HG02840 (cell line): Measurements from ENCODE around the gene CFAP99.

Source experiments
- ATAC-seq: cut with Tn5 transposase; IDR thresholded peaks from one replicate; pipeline ENCODE4 v1.9.1; 2021; ENCODE audit warnings: mild to moderate bottlenecking, moderate library complexity, moderate number of reproducible peaks; ENCODE audit not compliant: unreplicated experiment, low FRiP score

Gene CFAP99

DNA sequence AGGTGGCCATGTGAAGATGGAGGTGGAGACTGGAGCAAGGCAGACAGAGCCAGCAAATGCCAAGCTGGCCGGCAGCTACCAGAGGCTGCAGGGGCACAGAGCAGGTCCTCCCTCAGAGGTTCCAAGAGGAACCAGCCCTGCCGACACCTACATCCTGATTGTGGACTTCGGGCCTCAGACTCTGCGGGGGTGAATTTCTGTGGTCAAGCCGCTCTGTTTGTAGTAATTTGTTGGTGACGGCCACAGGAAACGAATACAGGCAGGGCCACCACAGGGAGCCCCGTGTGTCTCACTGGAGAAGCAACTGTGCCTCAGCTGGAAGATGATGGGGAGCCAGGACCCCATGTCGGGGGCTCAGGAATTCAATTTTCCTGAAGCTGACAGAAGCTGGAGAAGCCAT, 28.6 kb upstream of the CFAP99 start:
- no peak for ATAC-seq

DNA sequence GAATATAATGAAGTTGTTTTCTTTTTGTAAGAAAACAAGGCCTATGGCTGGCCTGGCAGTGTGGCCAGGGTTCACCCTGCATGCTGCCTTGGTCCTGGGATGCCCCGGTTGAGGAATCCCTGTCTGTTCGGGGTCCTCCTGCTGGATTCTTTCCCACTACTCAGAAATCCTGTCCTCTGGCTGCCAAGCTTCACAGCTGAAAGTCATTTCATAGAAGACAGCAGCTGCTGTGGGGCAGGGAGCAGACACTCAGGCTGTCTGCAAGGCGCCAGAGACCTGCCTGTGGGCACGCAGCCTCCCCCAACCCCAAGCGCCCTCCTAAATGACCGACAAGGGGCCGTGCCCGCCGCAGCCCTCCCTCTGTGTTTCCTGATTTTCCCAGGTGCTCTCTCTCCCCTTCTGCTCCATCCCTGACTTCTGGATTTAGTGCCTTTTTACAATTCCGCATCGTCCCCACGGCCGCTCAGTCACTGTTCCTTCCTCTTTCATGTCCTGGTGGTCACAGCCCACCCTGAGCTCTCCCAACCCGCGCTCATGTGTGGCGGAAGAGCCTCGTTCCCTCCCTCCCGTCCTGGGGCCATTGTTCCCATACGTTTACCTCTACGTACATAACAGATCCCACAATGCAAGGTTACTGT, 27.9 kb upstream of the CFAP99 start:
- ATAC-seq: no peak

DNA sequence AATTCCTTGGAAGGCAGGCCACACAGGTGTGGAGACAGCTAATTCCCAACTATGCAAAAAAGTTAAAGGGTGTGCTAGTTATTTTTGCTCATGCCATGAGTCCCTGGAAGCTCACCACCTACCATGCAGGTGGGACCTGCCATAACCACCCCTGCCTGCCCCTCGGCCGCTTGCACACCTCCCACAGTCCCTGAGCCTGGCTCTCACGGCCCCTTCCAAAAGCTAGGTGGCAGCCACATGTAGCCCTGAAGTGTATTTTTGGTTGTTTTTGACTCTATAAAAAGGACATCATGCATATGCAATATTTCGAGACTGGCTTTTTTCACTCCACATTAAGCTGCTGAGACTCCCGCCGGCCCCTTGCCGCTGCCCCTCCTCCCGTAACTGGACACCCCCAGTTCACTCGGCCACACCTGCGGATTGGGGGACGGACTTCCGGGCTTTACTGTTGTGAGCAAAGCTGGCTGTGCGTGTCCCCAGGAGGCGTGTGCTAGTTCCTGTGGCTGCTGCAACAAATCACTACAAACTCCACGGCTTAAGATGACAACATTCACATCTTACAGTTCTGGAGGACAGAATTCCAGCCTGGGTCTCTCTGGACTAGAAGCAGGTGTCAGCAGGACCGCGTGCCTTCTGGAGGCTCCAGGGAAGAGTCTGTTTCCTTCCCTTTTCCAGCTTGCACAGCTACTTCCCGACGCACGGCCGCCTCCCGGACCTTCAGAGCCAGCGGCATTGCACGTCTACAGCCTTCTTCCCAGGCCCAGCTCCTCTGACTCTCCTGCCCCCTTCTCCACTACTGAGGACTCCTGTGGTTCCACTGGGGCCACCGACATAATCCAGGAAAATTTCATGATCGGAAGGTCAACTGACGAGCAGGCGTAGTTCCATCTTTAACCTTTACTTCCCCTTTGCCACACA, 25.1 kb upstream of the CFAP99 start:
- ATAC-seq: no peak

- ATAC-seq: no peak
Observed at GRCh38 chr4:2394528-2394927, 24.2 kb upstream of the CFAP99 start.

- ATAC-seq: no peak
Observed at GRCh38 chr4:2395038-2395437, 23.7 kb upstream of the CFAP99 start.

GRCh38 chr4:2395584-2395983, 23.2 kb upstream of the CFAP99 start:
- ATAC-seq: no peak

DNA sequence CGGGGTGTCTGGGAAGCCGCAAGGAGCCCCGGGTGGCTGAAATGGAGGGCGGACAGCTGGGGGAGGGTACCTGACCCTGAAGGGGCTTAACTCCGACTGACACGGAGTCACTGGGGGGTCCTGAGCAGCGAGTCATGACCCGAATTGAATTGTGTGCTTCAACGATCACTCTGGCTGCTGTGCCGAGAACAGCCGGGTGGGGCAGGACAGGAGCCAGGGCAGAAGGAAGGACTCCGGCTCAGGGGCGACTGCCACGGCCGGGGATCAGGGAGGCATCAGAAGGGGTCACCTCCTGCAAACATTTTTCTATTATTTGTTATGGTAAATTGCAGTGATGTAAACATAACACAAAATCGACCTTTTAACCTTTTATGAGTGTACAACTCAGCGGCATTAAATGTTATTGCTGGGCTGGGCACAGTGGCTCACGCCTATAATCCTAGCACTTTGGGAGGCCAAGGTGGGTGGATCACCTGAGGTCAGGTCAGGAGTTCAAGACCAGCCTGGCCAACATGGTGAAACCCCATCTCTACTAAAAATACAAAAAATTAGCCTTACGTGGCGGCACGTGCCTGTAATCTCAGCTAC, 21.9 kb upstream of the CFAP99 start:
- no peak for ATAC-seq

GRCh38 chr4:2397596-2398379, 21.0 kb upstream of the CFAP99 start:
- no peak for ATAC-seq

DNA sequence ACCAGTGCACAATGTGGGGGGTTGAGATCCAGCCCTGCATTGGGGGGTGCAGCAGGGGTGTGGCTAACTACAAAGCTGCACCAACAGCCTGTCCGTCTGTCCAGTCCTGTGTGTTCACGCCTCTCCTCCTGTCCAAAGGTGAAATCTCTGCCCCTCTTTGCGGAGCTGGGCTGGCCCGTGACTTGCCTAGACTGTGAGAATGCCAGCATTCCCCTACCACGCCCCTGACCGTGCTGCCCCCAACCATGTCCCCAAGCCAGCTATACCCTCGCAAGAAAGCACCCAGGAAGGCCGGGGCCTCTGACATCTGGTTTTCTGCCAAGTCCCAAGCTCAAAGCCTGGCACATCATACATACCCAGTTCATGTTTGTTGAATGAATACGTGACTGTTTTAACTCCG, 19.5 kb upstream of the CFAP99 start:
- no peak for ATAC-seq

DNA sequence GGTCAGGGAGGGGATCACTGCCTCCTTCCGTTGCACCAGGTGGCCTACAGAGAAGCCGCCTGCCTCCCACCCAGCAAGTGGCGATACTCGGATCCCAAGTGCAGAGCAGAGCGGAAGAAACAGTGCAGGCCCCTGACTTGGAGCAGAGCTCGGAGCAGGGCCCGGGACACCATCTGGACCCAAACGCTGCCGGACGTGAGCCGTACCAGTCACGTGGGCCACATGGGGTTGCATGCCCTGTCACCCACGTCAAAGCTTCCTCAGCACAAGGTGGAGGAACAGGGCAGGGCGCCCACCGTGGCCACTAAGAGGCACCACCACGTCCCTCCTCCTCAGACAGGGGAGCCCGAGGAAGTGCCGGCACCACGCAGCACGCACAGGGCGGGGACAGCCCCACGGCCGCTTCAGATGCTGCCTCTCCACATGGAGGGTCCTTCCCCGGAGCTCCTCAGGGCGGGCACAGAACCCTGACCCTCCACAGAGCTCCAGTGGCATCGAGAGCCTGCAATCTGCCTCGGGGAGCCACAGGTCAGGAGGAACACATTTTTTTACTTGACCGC, 19.0 kb upstream of the CFAP99 start:
- no peak for ATAC-seq

DNA sequence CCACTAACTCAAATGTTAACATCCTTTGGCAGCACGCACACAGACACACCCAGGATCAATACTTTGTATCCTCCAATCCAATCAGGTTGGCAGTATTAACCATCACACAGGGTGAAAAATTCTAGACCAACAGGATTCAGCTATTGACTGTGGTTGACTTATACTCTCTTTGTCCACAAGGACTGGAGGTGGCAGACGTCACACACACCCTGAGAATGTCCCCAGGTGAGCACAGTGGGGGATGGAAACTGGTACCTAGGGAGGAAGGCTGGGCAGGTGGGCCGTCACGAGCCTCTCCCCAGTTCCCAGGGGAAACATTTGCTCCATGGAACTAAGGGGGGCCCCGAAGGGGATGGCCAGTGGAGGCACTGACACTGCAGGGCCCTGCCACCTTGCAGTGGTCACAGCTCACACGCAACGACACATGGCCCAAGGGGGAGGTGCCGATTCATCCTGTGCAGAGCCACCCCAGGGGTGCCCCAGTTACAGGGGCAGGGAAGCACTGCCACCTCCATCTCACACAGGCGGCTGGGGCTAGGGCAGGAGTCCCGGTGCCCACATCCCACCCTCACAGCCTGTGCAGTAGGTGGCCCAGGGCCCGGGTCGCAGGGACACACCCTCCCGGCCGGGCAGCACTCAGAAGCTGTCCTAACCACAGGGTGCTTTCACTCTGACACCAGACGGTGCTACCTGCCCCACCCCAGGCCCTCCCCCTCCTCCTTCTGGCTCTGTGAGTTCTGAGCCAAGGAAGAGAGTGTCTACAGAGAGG, 17.7 kb upstream of the CFAP99 start:
- ATAC-seq: no peak

GRCh38 chr4:2401610-2401983, 17.2 kb upstream of the CFAP99 start:
- no peak for ATAC-seq

- no peak for ATAC-seq
Observed at GRCh38 chr4:2402048-2402842, 16.5 kb upstream of the CFAP99 start.

DNA sequence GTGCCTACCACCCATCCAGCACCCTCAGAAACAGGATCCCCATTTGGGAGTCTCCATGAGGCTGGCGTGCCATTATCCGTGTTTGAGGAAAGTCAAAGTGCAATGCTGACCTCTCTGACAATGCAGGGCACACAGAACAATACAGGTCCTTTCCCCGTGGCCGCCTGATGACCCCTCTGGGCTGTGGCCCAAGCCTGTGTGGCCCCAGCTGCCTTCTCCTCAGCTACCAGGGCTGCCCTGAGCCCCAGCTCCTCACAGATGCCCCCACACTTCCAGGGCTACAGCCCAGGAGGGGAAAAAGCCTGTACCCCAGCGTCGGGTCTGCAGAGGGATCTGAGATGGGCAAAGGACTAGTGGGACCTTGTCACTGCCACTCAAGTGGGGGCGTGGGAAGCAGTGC, 15.8 kb upstream of the CFAP99 start:
- ATAC-seq: no peak

DNA sequence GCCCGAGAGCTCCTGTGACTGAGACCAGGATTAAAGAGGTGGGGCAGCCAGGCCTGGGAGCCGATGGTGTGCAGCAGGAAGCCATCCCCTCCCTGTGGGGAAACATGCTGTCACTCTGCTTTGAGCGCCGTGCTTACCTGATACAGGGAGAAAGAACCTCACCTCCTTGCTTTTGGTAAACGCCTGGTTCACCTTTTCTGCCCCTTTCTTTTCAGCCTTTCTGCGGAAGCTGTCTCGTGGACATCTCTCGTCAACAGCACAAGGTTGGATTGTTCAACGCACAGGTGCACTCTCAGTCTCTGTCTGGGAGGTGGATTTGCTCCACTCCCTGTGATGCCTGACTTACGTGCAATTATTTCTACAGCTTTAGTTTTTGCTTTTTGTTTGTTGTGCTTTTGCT, 12.3 kb upstream of the CFAP99 start:
- no peak for ATAC-seq

DNA sequence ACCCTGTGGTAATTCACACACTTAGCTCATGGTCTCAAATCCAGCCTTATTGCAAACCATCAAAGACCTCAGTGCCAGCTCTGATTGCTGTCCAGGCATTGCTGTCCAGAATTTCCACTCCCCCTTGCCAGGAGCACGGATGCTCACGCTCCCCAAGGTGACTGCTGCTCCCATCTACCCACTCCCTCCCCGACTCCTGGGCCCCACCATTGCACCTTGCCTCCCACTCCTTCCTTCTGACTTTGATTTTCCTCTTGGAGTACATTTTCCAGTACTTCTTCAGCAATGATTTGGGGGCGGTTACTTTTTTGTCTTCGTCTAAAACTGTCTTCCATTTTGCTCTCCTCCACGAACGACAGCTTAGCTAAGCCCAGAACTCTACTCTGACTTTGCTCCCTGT, 11.8 kb upstream of the CFAP99 start:
- no peak for ATAC-seq

GRCh38 chr4:2407991-2408342, 10.8 kb upstream of the CFAP99 start:
- no peak for ATAC-seq

GRCh38 chr4:2408401-2408958, 10.3 kb upstream of the CFAP99 start:
- ATAC-seq: no peak

DNA sequence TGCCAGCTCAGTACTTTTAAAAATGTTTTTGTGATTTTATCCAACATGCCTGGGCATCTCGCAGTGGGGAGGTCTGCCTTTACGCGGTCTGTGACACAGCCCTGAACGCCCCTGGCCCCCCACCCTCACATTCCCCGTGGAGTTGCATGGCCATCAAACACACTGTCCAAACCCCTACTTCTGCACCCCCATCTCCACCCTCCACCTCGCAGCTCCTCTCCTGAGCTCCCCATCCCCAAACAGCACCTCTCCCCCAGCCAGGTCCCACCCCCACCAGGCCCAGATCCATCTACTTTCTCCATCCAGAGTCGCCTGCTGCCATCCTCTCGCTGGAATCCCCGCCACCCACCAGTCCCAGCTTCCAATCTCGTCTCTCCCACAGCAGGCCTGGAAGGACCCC, 9.8 kb upstream of the CFAP99 start:
- no peak for ATAC-seq
